Measurements from ENCODE around the gene SH3GL3.

The SH3GL3 gene

GRCh38 chr15:83446417-83446816 lies 724 bp upstream of the SH3GL3 start:
- Histone ChIP-seq H2AFZ (ENCODE audit: low read length) (peak overlapping the region; percentile 90), H2BK120ac (ENCODE audit: low read depth, low read length) (no peak overlapping the region), H2BK12ac (ENCODE audit: low read length) (no peak overlapping the region), H3K9ac (ENCODE audit: low read depth, low read length, poor library complexity) (no peak overlapping the region), H3K9me3 (replicated peaks in 1 of 2; ENCODE audit: control insufficient read depth in 2 of 2, insufficient read depth in 1 of 2, low read depth in 1 of 2, low read length in 2 of 2) (no peaks in the 10 kb centered on the region), H3K4ac (ENCODE audit: low read length) (no peak overlapping the region), H3K4me3 (ENCODE audit: low read length in 2 of 2) (no peak overlapping the region), H3K79me1 (ENCODE audit: low read depth, low read length) (no peaks in the 10 kb centered on the region), H3K27me3 (ENCODE audit: control insufficient read depth in 3 of 3, insufficient read depth in 3 of 3, low read depth in 1 of 3, low read length in 3 of 3) (peaks cover 0 to 29% (median 15%) of the 10 kb centered on the region in 3 experiments), H3K36me3 (replicated peaks in 1 of 2; ENCODE audit: control insufficient read depth in 2 of 2, insufficient read depth in 2 of 2, low read length in 2 of 2) (no peaks in the 10 kb centered on the region), H3K14ac (ENCODE audit: low read length) (no peak overlapping the region), H2AK5ac (ENCODE audit: low read depth, low read length) (no peak overlapping the region), H3K4me1 (ENCODE audit: control insufficient read depth in 2 of 2, insufficient read depth in 1 of 2, low read depth in 1 of 2, low read length in 2 of 2) (peaks cover 2 to 5% of the 10 kb centered on the region in 2 donors), H3K23ac (ENCODE audit: low read depth, low read length, poor library complexity) (no peak overlapping the region), H4K91ac (ENCODE audit: low read depth, low read length, poor library complexity) (no peak overlapping the region), H3K18ac (ENCODE audit: low read length) (no peak overlapping the region), H2BK5ac (ENCODE audit: low read length) (no peak overlapping the region), H3K4me2 (ENCODE audit: insufficient read depth, low read length, poor library complexity, severe bottlenecking) (no peak overlapping the region), H4K8ac (ENCODE audit: low read depth, low read length) (no peak overlapping the region), H2BK15ac (ENCODE audit: low read length) (no peak overlapping the region), H3K27ac (replicated peaks; ENCODE audit: low read length) (no peak overlapping the region)
- no peak for DNase-seq (ENCODE audit: low spot score)
- no CpG with 5 or more reads among the region's 14 CpGs for WGBS, 2 donors (ENCODE audit: extremely low coverage in 2 of 2, insufficient read length in 2 of 2, insufficient replicate concordance in 1 of 2)

- Histone ChIP-seq H2BK5ac (ENCODE audit: low read length) (no peak overlapping the region), H4K8ac (ENCODE audit: low read depth, low read length) (no peak overlapping the region), H2BK120ac (ENCODE audit: low read depth, low read length) (no peak overlapping the region), H3K36me3 (replicated peaks in 1 of 2; ENCODE audit: control insufficient read depth in 2 of 2, insufficient read depth in 2 of 2, low read length in 2 of 2) (no peaks in the 10 kb centered on the region), H4K91ac (ENCODE audit: low read depth, low read length, poor library complexity) (no peak overlapping the region), H3K79me1 (ENCODE audit: low read depth, low read length) (no peaks in the 10 kb centered on the region), H3K14ac (ENCODE audit: low read length) (no peak overlapping the region), H2AFZ (ENCODE audit: low read length) (no peak overlapping the region), H3K27me3 (ENCODE audit: control insufficient read depth in 3 of 3, insufficient read depth in 3 of 3, low read depth in 1 of 3, low read length in 3 of 3) (peaks cover 0 to 29% (median 15%) of the 10 kb centered on the region in 3 experiments), H3K4ac (ENCODE audit: low read length) (no peak overlapping the region), H2AK5ac (ENCODE audit: low read depth, low read length) (no peak overlapping the region), H3K23ac (ENCODE audit: low read depth, low read length, poor library complexity) (no peak overlapping the region), H2BK12ac (ENCODE audit: low read length) (no peak overlapping the region), H3K4me2 (ENCODE audit: insufficient read depth, low read length, poor library complexity, severe bottlenecking) (no peak overlapping the region), H3K27ac (replicated peaks; ENCODE audit: low read length) (no peak overlapping the region), H3K4me3 (ENCODE audit: low read length in 2 of 2) (no peak overlapping the region), H3K9ac (ENCODE audit: low read depth, low read length, poor library complexity) (no peak overlapping the region), H2BK15ac (ENCODE audit: low read length) (no peak overlapping the region), H3K4me1 (ENCODE audit: control insufficient read depth in 2 of 2, insufficient read depth in 1 of 2, low read depth in 1 of 2, low read length in 2 of 2) (peaks cover 2 to 5% of the 10 kb centered on the region in 2 donors), H3K18ac (ENCODE audit: low read length) (no peak overlapping the region), H3K9me3 (replicated peaks in 1 of 2; ENCODE audit: control insufficient read depth in 2 of 2, insufficient read depth in 1 of 2, low read depth in 1 of 2, low read length in 2 of 2) (no peaks in the 10 kb centered on the region)
- WGBS, 2 donors (ENCODE audit: extremely low coverage in 2 of 2, insufficient read length in 2 of 2, insufficient replicate concordance in 1 of 2), result no CpG with 5 or more reads among the region's 3 CpGs
- no peak for DNase-seq (ENCODE audit: low spot score)
These were observed 2.1 kb downstream of the SH3GL3 start for GRCh38 chr15:83449250-83449671.

GRCh38 chr15:83449937-83450506 lies 2.9 kb downstream of the SH3GL3 start:
- no peak overlapping the region for H3K4ac ChIP-seq (ENCODE audit: low read length)
- H3K9ac ChIP-seq (ENCODE audit: low read depth, low read length, poor library complexity), result no peak overlapping the region
- H3K36me3 ChIP-seq (replicated peaks in 1 of 2; ENCODE audit: control insufficient read depth in 2 of 2, insufficient read depth in 2 of 2, low read length in 2 of 2), result no peaks in the 10 kb centered on the region
- no peak overlapping the region for H2AK5ac ChIP-seq (ENCODE audit: low read depth, low read length)
- H4K91ac ChIP-seq (ENCODE audit: low read depth, low read length, poor library complexity), result no peak overlapping the region
- no peak overlapping the region for H3K4me3 ChIP-seq (ENCODE audit: low read length in 2 of 2)
- H3K9me3 ChIP-seq (replicated peaks in 1 of 2; ENCODE audit: control insufficient read depth in 2 of 2, insufficient read depth in 1 of 2, low read depth in 1 of 2, low read length in 2 of 2), result no peaks in the 10 kb centered on the region
- H4K8ac ChIP-seq (ENCODE audit: low read depth, low read length), result no peak overlapping the region
- no peak overlapping the region for H2BK5ac ChIP-seq (ENCODE audit: low read length)
- H3K4me2 ChIP-seq (ENCODE audit: insufficient read depth, low read length, poor library complexity, severe bottlenecking), result no peak overlapping the region
- H3K79me1 ChIP-seq (ENCODE audit: low read depth, low read length), result no peaks in the 10 kb centered on the region
- no peak overlapping the region for H2BK12ac ChIP-seq (ENCODE audit: low read length)
- no peak overlapping the region for H3K14ac ChIP-seq (ENCODE audit: low read length)
- H3K27me3 ChIP-seq (ENCODE audit: control insufficient read depth in 3 of 3, insufficient read depth in 3 of 3, low read depth in 1 of 3, low read length in 3 of 3), result peaks cover 0 to 29% (median 15%) of the 10 kb centered on the region in 3 experiments
- H2BK15ac ChIP-seq (ENCODE audit: low read length), result no peak overlapping the region
- no peak overlapping the region for H3K27ac ChIP-seq (replicated peaks; ENCODE audit: low read length)
- no CpG with 5 or more reads among the region's 3 CpGs for WGBS, 2 donors (ENCODE audit: extremely low coverage in 2 of 2, insufficient read length in 2 of 2, insufficient replicate concordance in 1 of 2)
- H3K23ac ChIP-seq (ENCODE audit: low read depth, low read length, poor library complexity), result no peak overlapping the region
- H3K4me1 ChIP-seq (ENCODE audit: control insufficient read depth in 2 of 2, insufficient read depth in 1 of 2, low read depth in 1 of 2, low read length in 2 of 2), result peaks cover 2 to 5% of the 10 kb centered on the region in 2 donors
- no peak overlapping the region for H3K18ac ChIP-seq (ENCODE audit: low read length)
- no peak for DNase-seq (ENCODE audit: low spot score)
- H2AFZ ChIP-seq (ENCODE audit: low read length), result no peak overlapping the region
- H2BK120ac ChIP-seq (ENCODE audit: low read depth, low read length), result no peak overlapping the region

- no peak overlapping the region for H2BK12ac ChIP-seq (ENCODE audit: low read length)
- H3K4me3 ChIP-seq (ENCODE audit: low read length in 2 of 2), result no peak overlapping the region
- H2AK5ac ChIP-seq (ENCODE audit: low read depth, low read length), result no peak overlapping the region
- H3K4me2 ChIP-seq (ENCODE audit: insufficient read depth, low read length, poor library complexity, severe bottlenecking), result no peak overlapping the region
- no peaks in the 10 kb centered on the region for H3K79me1 ChIP-seq (ENCODE audit: low read depth, low read length)
- H3K4ac ChIP-seq (ENCODE audit: low read length), result no peak overlapping the region
- no peak overlapping the region for H2BK120ac ChIP-seq (ENCODE audit: low read depth, low read length)
- no peak overlapping the region for H2AFZ ChIP-seq (ENCODE audit: low read length)
- no peak overlapping the region for H3K23ac ChIP-seq (ENCODE audit: low read depth, low read length, poor library complexity)
- no peak overlapping the region for H3K18ac ChIP-seq (ENCODE audit: low read length)
- no peak overlapping the region for H4K8ac ChIP-seq (ENCODE audit: low read depth, low read length)
- H3K9ac ChIP-seq (ENCODE audit: low read depth, low read length, poor library complexity), result no peak overlapping the region
- H3K27ac ChIP-seq (replicated peaks; ENCODE audit: low read length), result no peak overlapping the region
- no CpG with 5 or more reads among the region's 1 CpG for WGBS, 2 donors (ENCODE audit: extremely low coverage in 2 of 2, insufficient read length in 2 of 2, insufficient replicate concordance in 1 of 2)
- no peak overlapping the region for H3K14ac ChIP-seq (ENCODE audit: low read length)
- no peaks in the 10 kb centered on the region for H3K36me3 ChIP-seq (replicated peaks in 1 of 2; ENCODE audit: control insufficient read depth in 2 of 2, insufficient read depth in 2 of 2, low read length in 2 of 2)
- H3K9me3 ChIP-seq (replicated peaks in 1 of 2; ENCODE audit: control insufficient read depth in 2 of 2, insufficient read depth in 1 of 2, low read depth in 1 of 2, low read length in 2 of 2), result no peaks in the 10 kb centered on the region
- no peak overlapping the region for H2BK5ac ChIP-seq (ENCODE audit: low read length)
- no peak overlapping the region for H2BK15ac ChIP-seq (ENCODE audit: low read length)
- H3K27me3 ChIP-seq (ENCODE audit: control insufficient read depth in 3 of 3, insufficient read depth in 3 of 3, low read depth in 1 of 3, low read length in 3 of 3), result no peaks in the 10 kb centered on the region
- no peak overlapping the region for H4K91ac ChIP-seq (ENCODE audit: low read depth, low read length, poor library complexity)
- no peak for DNase-seq (ENCODE audit: low spot score)
- H3K4me1 ChIP-seq (ENCODE audit: control insufficient read depth in 2 of 2, insufficient read depth in 1 of 2, low read depth in 1 of 2, low read length in 2 of 2), result no peaks in the 10 kb centered on the region
These were observed 10.0 kb downstream of the SH3GL3 start for GRCh38 chr15:83457149-83457548.

Data from neuronal stem cell (in vitro differentiated cells).